HG02763 (cell line): ENCODE results near the gene OR4M1.
"Not testable (repeated sequence)": the region's sequence is repeated elsewhere in the genome, so short reads cannot be mapped to it uniquely, and the experiment has no call there.

ENCODE experiments used
- ATAC-seq: cut with Tn5 transposase; IDR thresholded peaks from one replicate; pipeline ENCODE4 v1.9.1; 2021; ENCODE audit warnings: mild to moderate bottlenecking, moderate library complexity; ENCODE audit not compliant: unreplicated experiment

Gene OR4M1

GRCh38 chr14:19821016-19821415 is 47.7 kb downstream of the OR4M1 start:
- not testable (repeated sequence) for ATAC-seq

- ATAC-seq, result no peak
These were observed 49.9 kb downstream of the OR4M1 start for GRCh38 chr14:19823178-19823577.

- ATAC-seq, result no peak
These were observed 50.5 kb downstream of the OR4M1 start for GRCh38 chr14:19823765-19824164.

- not testable (repeated sequence) for ATAC-seq
These were observed 54.4 kb downstream of the OR4M1 start for GRCh38 chr14:19827626-19828244.

- ATAC-seq, result no peak
These were observed 55.0 kb downstream of the OR4M1 start for GRCh38 chr14:19828314-19828713.
